ENCODE measurements around the gene PRELP.

Gene PRELP

GRCh38 chr1:203523667-203524066, 48.1 kb downstream of the PRELP start:
- no peak for DNase-seq (ENCODE audit: low read depth)
- no peak overlapping the region for H3K4me3 ChIP-seq (ENCODE audit: low read length)
- no peak for TF ChIP-seq CTCF (conservative IDR thresholded peaks at IDR 0.05; ENCODE audit: low read length)

GRCh38 chr1:203524152-203524551, 48.5 kb downstream of the PRELP start:
- no peak for TF ChIP-seq CTCF (conservative IDR thresholded peaks at IDR 0.05; ENCODE audit: low read length)
- DNase-seq (ENCODE audit: low read depth) = no peak
- H3K4me3 ChIP-seq (ENCODE audit: low read length) = no peak overlapping the region

GRCh38 chr1:203524824-203525223, 49.2 kb downstream of the PRELP start:
- H3K4me3 ChIP-seq (ENCODE audit: low read length) = no peak overlapping the region
- no peak for DNase-seq (ENCODE audit: low read depth)
- TF ChIP-seq CTCF (conservative IDR thresholded peaks at IDR 0.05; ENCODE audit: low read length) = no peak

- TF ChIP-seq CTCF (conservative IDR thresholded peaks at IDR 0.05; ENCODE audit: low read length) = no peak
These were observed 50.1 kb downstream of the PRELP start for GRCh38 chr1:203525685-203526084.

GRCh38 chr1:203526130-203526529, 50.5 kb downstream of the PRELP start:
- DNase-seq (ENCODE audit: low read depth) = no peak
- H3K4me3 ChIP-seq (ENCODE audit: low read length) = no peak overlapping the region
- no peak for TF ChIP-seq CTCF (conservative IDR thresholded peaks at IDR 0.05; ENCODE audit: low read length)

More at GRCh38 chr1:203525685-203526084, 50.1 kb downstream of the PRELP start:
- DNase-seq (ENCODE audit: low read depth) = no peak
- no peak overlapping the region for H3K4me3 ChIP-seq (ENCODE audit: low read length)

- TF ChIP-seq CTCF (conservative IDR thresholded peaks at IDR 0.05; ENCODE audit: low read length) = no peak
- no peak overlapping the region for H3K4me3 ChIP-seq (ENCODE audit: low read length)
- no peak for DNase-seq (ENCODE audit: low read depth)
These were observed 51.0 kb downstream of the PRELP start for GRCh38 chr1:203526572-203526971.

- no peak overlapping the region for H3K4me3 ChIP-seq (ENCODE audit: low read length)
- no peak for TF ChIP-seq CTCF (conservative IDR thresholded peaks at IDR 0.05; ENCODE audit: low read length)
These were observed 51.4 kb downstream of the PRELP start for GRCh38 chr1:203527013-203527412.

More at GRCh38 chr1:203527013-203527412, 51.4 kb downstream of the PRELP start:
- DNase-seq (ENCODE audit: low read depth) = no peak
